DMS53 treated with DMSO at 0.1 percent for 48 hours (cell line): ENCODE measurements around the gene C19orf25.
"Not testable (repeated sequence)": the region's sequence is repeated elsewhere in the genome, so short reads cannot be mapped to it uniquely, and the experiment has no call there.

Source experiments
- DNase-seq: peaks from one replicate; lab custom pipeline; 2025; ENCODE audit not compliant: unreplicated experiment; lab: John Stamatoyannopoulos, UW

Gene C19orf25

DNA sequence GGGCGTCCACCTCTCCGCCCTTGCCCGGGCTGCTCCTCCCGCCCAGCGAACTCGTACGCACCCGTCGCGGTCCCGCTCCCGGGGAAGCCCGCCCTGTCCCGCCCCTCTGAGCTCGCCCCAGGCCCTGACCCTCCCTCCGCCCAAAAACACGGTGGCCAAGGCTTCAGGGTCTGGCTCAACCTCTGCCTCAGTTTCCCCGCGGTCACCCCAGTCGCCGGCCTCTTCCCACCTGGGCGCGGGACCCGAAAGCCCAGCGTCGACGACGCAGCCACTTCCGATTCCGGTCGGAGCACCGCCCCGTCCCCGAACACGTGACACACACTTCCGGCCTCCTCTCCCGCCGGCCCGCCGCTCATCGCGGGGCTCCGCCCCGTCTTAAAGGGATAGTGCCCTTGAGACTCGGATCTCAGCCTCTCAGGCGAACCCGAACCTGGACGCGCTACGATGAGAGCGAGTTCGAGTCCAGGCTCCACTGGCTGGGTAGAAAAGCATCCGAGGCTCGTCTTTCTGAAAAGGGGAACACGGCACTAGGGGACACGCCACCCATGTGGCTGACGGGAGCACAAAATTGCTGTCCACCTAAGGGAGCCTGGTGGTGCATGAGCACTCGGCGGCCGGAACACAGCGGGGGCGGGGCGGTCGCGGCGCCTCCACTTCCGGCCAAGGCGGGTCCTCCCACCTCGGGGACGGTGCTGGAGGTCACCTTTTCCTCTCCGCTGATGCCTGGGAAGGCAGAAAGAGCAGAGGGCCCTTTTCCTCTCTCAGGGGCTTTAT, at the start of gene C19orf25:
TSS of gene C19orf25 (minus strand) at position 282 of the 774 bp plus-strand sequence. CDS start 312 bp downstream, outside the sequence.
- peak; percentile 69 for DNase-seq

DNA sequence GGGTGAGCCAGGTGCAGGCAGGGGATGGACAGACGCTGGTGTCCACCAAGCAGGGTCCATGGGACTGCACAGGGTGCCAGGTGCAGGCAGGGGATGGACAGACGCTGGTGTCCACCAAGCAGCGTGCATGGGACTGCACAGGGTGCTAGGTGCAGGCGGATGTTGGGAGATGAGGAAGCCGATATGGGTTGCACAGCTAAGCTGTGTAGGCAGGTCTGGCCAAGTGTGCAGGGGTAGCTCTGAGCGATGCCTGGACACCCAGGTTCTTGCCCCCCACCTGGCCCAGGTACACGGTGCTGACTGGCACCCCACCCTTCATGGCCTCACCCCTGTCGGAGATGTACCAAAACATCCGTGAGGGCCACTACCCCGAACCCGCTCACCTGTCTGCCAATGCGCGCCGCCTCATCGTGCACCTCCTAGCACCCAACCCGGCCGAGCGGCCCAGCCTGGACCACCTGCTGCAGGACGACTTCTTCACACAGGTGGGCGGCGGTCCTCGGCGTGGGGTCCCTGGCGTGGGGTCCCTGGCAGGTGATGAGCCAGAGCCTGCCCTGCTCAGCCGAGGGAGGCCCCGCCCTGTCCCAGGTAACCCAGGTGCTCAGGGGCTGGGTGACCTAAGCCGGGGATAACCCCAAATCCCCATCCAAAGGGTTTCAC, 48.8 kb upstream of the C19orf25 start:
- DNase-seq: no peak

DNA sequence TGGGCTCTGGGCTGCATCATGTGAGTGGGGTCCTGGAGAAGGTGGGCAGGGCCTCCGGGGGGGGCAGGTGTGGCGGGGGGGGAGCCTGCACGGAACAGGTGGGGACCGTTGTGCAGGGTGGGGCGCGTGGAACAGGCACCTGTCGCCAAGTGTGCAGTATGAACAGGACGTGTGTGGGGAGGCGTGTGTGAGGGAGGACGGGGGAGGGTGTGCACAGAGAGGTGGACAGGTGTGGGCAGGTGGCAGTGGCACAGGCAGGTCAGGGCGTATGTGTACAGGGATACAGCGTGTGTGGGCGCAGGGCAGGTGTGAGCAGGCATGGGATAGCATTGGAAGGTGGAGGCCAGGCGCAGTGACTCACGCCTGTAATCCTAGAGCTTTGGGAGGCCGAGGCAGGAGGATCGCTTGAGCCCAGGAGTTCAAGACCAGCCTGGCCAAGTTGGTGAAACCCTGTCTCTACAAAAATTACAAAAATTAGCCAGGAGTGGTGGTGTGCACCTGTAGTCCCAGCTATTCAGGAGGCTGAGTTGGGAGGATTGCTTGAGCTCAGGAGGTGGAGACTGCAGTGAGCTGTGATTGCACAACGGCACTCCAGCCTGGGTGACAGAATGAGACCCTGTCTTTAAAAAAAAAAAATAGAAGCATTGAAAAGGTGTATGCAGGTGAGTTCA, 48.1 kb upstream of the C19orf25 start:
- no peak for DNase-seq

DNA sequence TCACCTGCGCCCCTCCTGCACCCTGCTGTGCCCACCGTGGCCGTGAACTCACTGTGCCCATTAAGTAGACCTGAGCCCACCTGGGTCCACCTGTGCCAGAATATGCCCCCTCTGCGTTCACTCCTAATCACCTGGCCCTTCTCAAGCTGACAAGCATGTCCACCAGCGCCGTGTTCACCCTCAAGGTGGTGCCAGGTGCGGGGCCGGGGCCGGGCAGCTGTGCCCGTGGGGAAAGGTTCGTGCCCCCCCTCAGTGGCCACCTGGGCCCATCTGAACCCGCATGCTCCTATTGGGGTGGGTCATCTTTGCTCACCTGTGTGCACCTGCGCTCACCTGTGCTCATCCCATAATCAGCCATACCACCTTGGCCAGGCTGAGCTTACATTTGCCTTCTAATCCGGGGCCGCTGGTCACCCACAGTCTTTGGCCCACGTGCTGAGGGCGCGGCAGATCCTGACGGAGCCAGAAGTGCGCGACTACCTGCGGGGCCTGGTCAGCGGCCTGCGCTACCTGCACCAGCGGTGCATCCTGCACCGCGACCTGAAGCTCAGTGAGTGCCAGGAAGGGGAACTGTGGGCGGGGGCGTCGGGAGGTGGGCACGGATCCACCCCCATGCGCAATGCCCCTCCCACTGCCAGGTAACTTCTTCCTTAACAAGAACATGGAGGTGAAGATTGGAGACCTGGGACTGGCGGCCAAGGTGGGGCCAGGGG, 47.2 kb upstream of the C19orf25 start:
- DNase-seq: no peak

DNA sequence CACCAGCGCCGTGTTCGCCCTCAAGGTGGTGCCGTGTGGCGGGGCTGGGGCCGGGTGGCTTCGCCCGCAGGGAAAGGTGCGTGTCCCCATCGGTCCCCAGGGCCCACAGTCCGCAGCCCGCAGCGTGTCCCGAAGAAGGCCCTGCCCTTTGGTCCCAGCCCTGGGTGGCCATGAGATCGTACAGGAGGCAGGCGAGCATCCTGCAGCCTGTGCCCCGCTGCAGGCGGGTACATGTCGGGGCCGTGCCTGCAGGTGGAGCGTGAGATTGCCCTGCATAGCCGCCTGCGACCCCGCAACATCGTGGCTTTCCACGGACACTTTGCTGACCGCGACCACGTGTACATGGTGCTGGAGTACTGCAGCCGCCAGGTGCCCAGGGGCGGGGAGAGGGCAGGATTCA, 46.3 kb upstream of the C19orf25 start:
- DNase-seq: no peak

GRCh38 chr19:1524972-1525325, 45.9 kb upstream of the C19orf25 start:
- no peak for DNase-seq

DNA sequence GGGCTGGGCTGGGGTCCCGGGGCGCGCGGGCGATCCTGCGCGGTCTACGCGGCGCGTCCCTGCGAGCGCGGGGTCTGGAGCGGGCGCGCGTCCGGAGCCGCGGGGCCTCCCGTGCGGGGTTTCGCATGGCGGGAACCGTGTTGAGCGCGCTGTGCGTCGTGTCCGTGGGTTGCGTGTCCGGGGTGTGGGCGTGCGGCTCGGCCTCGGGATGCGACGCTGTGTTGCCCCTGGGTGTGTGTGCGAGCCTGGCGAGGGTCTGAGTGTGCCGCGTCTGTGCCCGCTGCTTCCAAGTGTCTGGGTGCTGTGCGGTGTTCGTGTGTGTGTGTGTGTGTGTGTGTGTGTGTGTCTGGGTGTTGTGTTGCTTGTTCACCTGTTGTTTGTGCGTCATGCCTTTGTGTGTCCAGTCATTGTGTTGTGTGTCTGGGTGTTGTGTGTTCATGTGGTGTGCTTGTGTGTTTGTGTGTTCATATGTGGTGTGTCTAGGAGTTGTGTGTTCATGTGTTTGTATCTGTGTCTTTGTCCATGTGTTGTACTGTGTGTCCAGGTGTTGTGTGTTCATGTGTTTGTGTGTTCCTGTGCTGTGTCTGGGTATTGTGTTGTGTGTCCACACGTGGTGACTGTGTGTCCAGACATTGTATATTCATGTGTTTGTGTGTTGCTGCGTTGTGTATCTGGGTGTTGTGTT, 45.4 kb upstream of the C19orf25 start:
- no peak for DNase-seq

DNA sequence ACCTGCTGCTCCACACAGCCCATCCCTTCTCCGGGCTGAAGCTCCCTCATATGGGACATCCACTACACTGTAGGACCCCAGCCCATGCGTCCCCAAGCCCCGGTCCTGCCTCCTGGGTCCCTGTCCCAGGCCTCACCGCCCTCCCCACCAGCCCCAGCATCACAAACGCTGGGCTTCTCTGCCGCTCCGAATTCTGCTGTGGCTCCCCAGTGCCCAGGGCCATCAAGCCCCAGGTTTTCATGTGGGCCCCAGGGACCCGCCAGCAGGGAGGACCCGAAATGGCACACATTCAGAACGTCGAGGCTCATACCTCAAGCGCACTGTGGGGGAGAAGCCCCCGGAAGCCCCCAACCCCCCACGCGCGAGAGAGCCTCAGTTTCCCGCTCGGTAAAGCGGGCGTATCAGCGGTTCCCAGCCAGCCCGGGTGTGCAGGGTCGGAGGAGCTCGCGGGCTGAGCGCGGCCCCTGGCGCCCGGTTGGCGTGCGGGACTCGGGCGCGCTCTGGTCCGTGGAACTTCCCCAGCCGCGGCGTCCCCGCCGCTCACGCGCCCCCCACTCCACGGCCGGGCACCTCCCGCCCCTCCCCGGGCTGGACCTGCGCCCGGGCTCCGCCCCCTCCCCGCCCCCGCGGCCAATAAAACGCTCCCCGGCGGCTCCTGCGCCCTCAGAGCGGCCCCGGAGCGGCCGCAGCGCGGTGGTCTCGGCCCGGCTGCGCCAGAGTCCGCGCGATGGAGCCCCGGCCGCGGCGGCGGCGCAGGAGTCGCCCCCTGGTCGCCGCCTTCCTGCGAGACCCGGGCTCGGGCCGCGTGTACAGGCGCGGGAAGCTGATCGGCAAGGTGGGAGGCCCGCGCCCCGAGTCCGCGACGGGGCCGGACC, 44.6 kb upstream of the C19orf25 start, which contains the start of gene PLK5:
TSS of gene PLK5 (plus strand) at position 666 of the 875 bp plus-strand sequence. CDS start 2,920 bp downstream, outside the sequence.
- no peak for DNase-seq

- DNase-seq: no peak
These were observed 43.8 kb upstream of the C19orf25 start for GRCh38 chr19:1522838-1523237.

DNA sequence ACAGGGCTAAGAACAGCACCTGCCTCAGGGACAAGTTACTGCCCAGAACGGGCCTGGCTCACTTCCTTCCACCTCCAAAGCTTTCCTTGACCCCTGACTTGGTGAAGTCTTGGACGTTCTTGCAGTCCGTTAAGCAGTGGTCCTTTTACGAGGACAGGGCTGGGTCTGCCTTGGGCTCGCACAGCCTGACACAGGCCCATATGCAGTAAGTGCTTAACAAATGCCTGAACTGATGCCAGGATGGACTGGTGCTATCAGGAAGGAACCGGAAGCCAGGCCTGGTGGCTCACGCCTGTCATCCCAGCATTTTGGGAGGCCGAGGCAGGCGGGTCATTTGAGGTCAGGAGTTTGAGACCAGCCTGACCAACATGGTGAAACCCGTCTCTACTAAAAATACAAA, 43.0 kb upstream of the C19orf25 start:
- DNase-seq: no peak

DNA sequence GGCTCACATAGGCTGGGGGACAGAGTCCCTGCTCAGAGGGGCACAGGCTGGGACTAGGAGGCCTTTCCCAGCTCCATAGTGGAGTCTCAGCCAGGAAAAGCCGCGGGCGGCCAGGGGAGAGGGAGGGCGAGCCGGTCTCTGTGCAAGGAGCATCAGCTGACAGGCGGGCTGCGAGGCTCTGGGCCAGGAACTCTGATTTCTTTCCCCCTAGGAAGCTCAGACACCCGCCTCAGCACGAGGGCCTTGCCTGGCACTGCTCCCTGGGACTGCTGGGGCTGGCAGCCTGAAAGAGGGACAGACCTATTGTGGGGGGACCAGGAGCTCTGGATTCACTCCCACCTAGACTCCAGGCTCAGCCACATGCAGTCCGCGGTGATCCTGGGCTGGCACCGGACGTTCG, 42.6 kb upstream of the C19orf25 start:
- no peak for DNase-seq

DNA sequence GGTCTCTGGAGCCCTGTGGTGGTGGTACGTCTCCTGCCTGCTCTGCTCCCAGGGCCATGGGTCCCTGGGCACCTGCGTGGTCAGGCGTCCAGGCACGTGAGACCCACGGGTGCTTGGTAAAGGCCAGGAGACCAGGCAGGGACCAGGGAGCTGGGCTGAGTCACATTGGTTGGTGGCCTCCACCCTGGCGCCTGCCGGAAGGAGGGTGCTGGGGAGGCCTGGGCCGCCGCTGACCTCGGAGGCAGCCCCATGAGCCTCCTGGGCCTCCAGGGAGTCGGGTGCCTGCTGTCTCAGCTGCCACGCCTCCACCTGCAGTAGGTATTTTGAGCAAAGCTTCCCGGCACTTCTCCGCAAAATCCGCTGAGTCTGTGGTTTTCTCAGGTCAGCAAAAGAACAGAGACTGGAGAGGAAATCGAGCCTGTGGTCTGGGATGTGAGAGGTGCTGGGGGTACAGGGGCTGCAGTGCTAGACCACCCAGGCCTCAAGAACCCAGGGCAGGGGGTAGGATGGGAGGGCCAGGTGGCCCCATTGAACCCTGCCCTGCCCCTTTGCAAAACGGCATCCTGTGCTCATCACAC, 41.3 kb upstream of the C19orf25 start:
- no peak for DNase-seq

- DNase-seq: not testable (repeated sequence)
These were observed 40.8 kb upstream of the C19orf25 start for GRCh38 chr19:1519802-1520201.

- no peak for DNase-seq
These were observed 39.5 kb upstream of the C19orf25 start for GRCh38 chr19:1518471-1518870.

- DNase-seq: no peak
These were observed 37.4 kb upstream of the C19orf25 start for GRCh38 chr19:1516395-1516753.

DNA sequence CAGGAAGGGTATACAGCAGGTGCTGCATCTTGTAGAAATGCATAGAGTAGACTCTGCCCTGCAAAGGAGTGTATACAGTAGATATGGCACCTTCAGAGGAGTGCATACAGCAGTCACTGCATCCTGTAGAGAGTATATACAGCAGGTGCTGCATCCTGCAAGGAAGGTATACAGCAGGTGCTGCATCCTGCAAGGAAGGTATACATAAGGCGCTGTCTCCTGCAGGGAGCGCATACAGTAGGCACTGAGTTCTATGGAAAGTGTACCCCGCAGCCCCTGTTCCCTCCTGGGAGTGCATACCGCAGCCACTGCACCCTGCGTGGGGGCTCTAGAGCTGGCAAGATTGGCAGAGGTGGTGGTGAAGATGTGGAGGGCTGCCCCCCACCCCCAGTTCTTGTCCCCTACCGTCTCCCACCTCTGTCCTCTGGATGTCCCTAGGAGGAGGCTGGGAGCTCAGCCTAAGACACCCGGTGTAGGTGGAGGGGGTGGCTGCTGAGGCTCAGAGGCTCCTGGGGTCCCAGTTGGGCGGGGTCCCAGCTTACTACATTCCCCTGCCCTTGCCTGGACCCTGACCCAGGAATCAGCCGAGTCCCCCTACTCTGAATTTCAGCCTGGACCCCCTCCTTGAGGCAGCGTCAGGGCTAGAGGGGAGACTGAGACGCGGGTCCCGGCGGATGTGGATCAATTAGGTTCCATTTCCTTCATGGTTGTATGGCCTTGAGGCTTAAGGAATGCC, 36.1 kb upstream of the C19orf25 start:
- DNase-seq: no peak

DNA sequence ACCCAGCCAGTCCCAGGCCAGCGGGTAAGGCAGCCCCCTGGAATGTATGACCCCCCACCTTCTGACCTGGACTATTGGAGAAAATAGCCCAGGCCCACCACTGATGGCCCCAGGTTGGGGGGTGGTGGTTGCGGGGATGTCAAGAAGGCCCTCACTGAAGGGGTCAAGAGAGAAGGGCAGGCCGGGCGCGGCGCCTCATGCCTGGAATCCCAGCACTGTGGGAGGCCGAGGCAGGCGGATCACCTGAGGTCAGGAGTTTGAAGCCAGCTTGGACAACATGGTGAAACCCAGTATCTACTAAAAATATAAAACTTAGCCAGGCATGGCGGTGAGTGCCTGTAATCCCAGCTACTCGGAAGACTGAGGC, 35.3 kb upstream of the C19orf25 start:
- no peak for DNase-seq

DNA sequence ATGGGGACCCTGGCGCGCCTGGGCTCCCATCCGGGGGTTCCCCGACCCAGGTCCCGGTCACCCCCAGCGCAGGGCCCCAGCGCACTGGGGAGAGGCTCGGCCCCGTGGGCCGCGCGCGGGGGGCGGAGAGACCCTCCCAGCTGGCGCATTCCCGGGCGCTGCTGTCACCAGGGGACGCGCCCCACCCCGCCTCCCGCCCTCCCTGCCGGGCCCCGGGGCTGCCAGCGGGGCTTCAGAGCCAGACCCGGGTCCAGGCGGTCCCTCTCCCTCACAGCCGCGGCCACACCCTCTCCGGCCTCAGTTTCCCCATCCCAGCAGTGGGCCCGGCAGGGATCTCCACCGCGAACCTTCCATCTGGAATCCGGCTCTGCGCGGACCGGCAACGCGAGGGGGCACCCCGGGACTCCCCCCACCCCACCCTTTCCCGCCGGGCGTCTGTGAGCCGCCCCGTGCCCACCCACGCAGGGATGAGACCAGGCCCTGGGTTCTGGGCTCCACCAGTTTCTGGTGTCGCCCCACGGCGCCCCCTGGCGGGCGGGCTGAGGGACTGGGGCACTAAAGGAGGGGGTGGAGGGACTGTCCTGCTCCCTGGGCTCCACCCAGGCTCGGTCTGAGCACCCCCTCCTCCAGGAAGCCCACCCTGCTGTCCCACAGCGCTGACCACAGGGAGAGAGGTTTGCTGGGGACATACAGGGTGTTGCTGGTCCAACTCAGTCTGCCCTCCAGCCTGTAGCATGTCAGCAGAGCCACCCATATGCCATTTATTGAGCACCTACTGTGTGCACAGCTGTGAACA, 34.7 kb upstream of the C19orf25 start:
- DNase-seq: peak; percentile 6
